Activated naive CD8-positive, alpha-beta T cell treated with anti-CD3 and anti-CD28 coated beads, Interleukin-2, amount 50 U/mL, for 16 hours (primary cell): ENCODE measurements around the gene SGCE.
A peak's percentile ranks its signal among the peaks of the same experiment; 100 is the strongest.

Experiments used
- DNase-seq: peaks from one replicate; pipeline ENCODE4 v3.0.0-alpha.2; 2020; ENCODE audit warnings: low read depth, low spot score

The SGCE gene

DNA sequence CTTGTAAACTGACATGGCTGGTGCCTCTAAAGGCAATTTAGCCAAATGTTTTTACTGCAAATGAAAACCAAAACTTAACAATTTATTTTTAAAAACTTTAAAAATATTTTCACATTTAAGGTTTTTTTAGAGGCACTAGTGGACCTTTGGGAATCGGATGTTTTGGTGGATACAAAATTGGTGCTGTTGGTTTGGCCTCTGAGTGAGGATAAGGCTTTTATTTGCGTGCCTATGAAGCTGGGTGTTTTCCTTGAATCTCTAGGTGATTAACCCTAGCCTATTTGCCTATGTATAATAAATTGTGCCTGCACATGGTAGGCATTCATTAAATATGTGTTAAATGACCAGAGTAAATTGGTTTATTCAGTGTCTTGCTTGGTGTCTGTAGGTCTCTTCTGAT is 2.9 kb upstream of the SGCE start:
- DNase-seq, result no peak

DNA sequence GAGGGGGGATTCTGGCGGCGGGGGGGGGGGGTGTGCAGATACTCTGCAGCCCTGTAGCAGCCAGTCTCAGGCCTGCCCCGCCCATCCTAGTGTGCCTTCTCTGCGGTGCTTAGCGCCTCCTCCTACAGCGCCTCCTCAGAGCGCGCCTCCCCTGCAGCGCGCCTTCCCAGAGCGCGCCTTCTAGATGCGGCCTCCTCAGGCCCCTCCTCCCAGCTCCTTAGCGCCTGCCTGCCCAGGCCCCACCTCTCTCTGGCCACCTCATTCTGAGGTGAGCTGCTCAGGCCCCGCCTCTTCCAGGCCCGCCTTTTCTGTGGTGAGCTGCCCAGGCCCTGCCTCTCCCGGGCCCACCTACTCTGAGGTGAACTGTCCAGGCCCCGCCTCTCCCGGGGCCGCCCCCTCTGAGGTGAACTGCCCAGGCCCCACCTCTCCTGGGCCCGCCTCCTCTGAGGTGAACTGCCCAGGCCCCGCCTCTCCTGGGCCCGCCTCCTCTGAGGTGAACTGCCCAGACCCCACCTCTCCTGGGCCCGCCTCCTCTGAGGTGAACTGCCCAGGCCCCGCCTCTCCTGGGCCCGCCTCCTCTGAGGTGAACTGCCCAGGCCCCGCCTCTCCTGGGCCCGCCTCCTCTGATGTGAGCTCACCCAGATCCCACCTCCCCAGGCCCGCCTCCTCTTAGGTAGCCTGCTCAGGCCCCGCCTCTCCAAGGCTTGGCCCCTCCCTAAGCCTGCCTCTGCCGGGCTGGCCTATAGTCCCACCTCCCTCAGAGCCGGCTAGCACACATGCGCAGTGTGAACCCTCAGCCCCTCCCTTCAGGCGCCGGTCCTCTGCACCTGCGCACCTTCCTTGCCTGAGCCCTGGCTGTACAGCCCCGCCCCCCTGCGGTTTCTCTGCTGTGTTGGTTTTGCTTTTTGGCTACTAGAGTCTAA is 2.1 kb upstream of the SGCE start:
- DNase-seq, result peak; percentile 88

DNA sequence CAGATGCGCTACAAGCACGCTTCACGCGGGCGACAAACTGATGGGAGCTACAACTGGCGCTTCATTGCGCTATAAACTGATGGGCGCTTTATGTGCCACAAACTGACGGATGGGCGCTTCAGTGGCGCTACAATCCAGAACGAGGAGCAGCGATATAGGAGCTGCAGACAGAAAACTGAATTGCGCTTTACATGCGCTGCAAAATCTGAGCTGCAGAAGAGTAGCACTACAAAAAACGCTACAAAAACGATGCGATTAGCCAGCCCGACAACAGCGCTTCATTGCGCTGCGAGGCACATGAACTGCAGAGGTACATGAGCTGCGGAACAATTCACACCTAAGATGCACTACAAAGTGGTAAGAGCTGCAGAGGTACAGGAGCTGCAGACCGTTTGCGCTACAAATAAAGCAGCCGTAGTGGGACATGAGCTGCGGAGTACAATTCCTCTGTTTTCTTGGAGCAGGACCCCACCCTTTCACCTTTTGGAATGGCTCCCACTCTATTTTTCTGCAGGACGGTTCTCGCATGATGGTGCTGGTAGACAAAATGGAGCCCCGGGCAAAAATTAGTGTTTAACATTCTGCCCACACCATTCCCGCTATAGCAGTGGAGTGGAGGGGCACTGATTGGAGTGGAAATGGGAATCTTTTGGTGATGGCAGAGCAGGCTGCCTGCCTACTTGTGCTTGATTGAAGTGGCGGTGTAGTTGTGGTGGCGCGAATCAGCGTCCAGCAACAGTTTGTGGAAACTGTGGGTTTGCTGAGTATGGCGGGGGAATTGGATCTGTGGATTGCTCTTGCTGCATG is 1.2 kb upstream of the SGCE start:
- DNase-seq, result no peak

DNA sequence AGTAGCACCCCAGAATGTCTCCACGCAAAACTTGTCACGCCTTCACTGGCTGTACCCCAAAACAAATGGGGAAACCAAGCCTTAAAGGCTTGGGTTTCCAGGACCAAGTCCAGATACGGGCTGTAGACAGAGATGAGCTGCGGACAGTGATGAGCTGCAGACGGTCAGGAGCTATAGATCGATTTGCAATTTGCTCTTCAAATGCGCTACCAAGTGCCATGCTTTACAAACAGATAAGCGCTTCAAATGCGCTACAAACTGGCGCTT is 658 bp upstream of the SGCE start:
- DNase-seq, result no peak

DNA sequence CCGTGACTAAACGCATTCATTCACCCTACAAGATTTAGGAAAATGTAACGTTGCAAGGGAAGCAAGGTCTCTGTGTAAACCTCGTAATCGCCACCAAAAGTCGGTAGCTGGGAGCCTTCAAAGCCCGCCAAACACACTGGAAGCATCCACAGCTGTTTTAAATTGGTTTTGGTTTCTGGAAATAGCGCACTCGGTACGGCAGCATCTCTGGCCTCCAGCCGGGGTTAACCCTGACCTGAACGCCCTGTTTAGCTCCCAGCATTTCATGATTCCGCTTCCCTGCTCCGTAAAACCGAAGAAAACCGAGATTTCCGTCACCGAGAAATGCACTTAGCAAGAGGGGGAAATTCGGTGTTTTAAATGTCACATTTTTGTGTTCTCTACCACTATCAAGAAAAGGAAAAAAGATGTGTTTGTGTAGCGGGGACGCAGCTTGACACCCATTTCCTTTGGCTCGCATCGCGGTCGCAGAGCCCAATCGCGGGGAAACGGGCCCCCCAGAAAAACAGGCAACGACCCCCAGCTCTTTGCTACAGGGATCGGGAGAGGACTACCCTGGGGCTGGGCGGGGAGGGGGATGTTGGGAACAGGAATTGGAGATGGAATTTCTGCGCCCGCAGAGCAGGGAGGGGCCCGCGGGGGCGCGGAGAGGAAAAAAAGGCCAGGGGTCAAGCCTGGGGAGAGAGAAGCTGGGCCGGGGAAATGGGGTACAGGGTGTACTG is 646 bp downstream of the SGCE start:
- no peak for DNase-seq

DNA sequence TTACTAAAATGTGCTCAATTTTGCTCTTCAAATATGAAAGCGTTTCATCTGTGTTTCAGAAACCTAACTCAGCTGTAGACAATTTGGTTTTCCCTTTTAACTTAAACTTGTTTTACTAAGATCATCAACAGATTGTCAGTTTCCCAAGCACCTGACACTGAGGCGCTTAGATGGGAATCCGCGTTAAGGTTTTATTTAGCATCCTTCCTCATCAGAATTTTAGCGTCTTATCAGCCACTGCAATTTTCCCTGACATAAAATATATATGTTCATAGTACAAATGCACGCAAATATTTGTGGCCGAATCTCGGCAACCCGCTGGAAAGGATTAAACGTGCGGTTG is 1.2 kb downstream of the SGCE start:
- no peak for DNase-seq

DNA sequence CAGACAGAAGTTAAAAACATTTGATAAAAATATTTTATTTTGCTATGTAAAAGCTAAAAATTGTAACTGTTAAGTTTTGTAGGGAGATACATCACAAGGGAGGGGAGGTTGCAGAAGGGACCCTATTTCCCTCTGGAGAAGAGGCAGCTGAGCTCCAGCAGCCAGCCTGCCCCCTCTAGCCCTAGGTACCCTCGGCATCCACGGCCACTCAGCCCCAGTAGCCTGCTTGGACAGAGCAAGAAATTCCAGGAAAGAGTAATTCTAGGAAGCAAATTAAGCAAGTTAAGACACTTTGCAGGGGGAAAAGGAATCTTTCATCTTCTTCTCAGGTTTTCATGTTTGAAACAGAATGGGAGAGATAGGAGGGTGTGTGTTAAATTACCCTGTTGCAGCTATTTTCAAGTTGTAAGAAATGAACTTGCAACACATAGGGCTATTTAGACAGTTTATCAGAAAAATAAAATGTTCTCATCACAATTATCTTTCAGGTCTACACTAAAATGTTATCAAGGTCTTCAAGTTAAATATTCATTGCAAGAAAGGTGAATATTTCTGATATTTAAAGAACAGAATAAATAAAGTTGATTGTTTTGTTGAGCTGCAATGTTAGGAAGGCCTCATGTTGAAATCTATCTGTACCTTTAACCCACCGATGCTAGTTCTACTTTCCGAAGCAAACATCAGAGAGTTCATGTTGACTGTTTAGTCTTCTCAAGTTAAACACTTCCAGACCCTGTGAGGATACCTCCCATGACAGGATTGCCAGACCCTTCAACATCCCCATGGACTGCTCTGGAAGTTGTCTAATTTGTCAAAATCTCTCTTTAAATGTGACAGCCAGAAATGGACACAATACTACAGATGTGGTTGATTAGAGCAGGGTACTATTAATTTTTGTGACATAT is 5.5 kb downstream of the SGCE start:
- no peak for DNase-seq

DNA sequence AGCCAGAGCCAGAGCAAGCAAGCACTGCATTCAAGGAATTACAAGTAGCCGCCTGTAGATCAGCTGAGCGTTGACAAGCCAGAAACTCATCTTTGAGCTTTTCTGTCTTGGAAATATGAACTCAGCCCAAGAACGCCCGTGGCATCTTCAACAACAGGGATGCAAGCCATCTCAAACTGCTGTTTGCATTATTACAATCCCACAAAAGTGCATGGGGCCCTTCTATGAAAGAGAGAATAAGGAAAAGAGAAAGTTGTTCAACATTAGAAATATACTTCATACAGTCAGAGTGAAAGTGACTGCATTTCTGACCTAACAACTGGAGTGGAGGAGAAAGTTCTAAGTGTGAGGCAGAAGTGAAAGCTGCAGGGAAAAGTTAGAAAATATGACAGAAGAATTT is 6.5 kb downstream of the SGCE start:
- no peak for DNase-seq

DNA sequence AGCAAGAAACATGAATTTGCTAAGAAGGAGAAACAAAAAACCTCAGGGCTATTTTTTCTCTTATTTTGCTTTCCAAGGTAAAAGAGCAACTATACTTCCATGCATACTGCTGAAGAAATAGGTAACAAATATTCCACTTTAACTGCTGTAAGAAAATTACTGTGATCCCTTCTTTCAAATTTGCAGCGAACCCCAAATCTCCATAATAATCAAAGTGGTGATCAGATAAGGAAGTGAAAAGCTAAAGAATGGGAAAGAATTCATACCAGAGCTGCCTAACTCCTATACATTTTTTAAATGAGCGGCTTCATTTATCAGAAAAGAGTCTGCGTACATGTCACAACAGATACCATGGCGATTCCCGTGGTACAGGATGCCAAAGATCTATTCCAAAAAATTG is 7.2 kb downstream of the SGCE start:
- DNase-seq, result no peak

DNA sequence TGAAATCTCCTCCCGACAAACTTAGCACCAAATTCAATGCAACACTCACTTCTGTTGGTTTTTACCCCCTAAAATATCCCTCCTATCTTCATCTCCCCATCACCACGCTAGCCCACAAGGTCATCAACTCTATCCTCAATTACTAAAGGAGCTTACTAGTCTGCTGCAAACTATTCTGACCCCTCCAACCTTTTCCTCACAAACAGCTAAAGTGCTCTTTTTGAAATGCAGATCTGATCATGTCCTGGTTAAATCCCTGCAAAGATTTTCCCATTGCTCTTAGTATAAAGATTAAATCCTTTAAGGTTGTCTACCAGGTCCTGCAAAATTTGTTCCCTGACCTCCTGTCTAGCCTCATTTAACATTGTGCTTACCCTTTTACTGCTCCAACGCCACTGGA is 8.6 kb downstream of the SGCE start:
- no peak for DNase-seq

DNA sequence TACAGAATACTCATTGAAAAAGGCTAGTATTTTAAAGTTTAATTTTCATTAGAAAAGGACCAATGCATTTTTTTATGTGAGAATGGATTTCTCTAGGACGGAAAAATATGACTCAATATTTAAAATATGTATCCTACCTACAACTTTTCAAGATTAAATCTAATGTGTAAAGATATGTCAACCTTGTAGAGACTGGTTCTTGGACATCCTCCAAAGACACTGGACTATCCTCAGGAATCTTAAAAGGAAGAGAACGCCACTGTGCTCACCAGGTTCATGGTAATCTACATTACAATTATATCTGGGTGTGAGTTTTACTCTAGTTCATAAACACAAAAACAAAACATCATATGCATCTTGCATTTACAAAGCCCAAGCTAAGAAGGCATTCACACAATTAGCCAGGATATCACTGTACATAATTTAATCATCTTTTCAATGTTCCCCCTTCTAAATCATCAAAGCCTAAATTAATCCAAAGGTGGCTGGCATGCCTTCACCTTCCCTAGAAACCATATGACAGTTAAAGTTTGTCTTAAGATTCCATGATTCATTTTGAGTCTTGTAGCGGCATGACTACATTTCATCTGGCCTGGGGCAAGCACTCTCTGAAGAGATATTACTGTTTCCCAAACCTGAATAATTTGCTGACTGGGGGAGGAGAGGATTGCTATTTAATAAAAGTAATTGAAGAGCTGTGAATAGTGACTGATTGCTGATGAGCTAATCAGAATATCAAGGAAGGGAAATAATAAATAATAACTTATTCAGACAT is 12.0 kb downstream of the SGCE start:
- DNase-seq, result no peak

DNA sequence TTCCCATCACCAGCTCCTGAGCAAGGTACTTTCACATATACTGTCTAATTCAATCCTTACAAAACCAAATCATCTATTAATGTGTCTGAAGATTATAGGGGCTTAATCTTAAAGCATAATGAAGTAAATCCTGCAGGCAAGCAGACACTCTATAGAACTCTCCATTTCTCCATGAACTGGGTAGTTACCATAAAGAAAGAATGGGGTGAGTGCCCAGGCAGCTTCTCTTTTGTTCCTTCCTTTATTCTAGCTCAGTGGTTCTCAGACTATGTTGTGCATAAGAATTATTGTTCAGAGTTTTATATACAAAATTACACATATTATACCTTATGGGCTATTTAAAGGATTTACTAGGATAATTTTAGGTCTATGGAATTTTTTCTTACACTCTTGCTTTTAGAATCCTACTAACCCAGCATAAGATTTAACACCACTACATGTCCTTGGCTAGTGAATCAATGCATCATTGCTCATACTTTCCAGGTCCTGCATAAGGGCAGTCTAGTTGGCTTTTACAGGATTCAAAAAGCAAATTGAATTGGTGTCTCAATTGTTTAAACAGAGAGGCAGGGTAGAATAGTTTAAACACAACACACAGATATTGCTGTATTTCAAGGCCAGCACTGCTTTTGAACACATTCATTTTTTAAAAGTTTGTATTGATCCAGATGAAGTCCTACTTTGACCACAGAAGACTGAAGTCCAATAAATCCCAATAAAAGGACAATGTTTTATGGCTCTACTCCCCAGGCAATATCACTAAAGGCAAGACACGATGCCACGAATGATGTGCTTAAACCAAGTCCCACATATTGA is 12.9 kb downstream of the SGCE start:
- DNase-seq, result no peak

DNA sequence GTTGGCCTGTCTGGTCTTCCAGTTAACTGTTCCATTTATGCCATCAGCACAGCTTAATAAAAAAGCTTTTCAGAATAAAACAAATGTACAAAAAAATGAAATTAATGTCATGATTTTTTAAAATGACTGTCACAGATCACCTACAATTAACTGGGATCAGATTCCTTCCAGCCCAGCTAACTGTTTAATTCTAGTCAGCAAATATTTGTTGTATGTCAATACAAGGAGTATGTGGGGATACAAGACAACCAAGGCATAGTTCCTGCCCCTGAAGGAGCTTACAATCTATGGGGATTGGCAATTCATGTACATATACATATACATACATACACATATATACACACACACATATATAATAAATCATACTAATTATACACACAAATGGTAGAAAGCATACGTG is 16.5 kb downstream of the SGCE start:
- no peak for DNase-seq

DNA sequence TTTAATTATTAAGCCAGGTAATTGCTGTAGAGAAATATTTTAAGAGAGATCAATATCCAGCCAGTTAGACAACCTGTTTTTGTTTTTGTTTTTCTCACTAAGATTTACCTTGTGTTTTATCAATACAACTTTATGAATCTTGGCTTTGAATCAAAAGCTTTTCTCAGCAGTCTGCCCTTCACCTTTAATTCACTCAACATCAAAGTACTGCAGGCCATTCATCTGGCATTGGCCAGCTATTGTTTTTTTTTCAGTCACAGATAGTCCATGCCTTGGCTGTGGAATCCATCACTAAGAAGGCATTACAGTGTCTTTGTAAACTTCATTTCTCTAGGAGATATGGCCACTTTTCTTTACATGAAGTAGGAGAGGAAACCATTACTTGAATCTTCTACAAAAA is 20.2 kb downstream of the SGCE start:
- no peak for DNase-seq

DNA sequence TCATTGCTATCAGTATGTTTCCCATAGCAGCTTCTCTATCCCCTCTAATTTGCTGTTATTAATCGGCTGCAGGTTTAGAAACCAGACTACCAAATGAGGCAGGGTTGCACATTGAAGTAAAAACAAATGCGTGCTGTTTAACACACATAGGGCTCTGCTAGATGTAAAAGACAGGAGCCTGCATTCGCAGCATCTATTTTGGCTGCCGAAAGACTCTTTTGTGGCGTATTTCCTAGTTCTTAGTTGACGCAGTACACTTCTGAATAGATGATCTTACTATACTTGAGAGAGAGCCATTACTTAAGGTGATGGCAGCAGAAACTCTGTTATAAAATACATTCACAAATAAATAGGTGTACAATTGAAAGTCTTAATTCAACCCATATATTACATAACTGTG is 21.4 kb downstream of the SGCE start:
- no peak for DNase-seq

DNA sequence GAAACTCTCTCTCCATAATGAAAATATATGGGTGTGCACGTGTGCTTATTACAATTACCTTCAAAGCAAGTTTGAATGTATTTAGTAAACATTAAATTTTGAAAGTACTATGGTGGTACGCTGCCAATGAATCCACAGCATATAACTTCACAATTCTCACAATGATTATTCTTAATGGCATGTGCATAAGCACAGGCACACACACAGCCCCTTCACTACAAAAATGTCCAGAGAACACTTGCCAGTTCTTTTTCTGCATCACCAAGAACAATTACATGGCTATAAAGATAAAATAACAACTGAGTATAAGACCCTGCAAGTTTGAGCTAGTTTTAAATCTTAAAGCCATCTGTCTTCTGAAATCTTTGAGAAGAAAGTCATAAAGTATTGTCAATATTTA is 22.2 kb downstream of the SGCE start:
- DNase-seq, result no peak

DNA sequence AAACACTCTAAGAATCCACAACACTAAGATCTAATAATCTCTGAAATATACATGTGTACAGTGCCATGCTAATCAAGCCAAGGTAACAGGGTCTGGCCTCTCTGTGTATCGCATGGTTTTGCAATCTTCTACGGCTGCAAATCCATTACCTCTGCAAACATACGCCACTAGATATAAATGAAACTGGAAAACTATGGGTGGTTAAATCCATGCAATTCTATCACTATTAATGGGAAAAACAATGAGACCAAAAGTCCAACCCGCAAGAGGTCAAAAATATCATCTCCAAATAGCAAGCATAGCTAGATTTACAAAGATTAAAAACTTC is 23.0 kb downstream of the SGCE start:
- DNase-seq, result no peak

DNA sequence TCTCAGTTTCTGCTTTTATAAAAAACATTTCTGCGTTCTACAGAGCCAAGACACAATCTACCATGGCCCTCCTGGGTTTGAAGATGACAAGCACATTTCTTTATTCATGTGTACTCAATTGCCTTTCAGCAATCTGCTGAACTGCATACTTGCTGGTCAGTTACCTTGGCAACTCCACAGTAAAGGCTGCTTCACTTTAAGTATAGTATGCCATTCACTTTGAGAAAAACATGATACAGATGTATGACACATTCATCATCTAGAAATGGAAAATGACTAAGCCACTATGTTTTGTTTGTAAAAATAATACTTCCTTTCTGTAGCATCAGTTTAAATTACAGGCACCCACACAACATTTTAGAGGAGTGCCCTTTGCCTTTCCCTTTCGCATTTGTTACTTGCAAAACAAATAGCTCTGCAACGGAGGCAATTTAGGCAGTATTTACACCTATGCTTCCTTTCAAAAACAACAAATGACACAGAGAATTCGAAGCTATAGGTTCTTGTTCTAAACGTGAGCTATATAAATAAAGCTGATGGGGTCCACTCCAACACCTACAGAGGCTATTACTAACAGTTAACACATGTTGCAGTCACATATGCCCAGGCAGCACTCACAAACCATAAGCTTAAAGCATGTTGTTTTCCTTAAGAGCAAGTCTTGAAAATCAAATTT is 23.5 kb downstream of the SGCE start:
- DNase-seq, result no peak

DNA sequence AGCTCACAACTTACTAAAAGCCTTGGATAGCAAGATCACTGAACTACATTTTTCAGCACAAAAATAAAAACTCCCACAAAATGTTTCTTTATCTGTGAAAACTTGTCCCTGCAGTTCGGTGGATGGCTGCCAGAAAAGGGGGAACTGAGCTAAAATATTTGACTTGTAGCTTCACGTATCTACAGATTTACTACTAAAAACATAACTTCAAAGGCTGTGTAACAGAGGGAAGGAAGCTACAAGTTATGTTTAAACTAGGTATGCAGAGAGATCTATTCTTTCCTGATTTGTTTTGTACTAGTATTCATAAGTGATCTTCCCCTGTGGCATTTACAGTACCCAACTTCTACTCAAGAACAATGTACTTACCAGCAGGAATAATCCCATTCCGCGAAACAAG is 25.1 kb downstream of the SGCE start:
- no peak for DNase-seq

DNA sequence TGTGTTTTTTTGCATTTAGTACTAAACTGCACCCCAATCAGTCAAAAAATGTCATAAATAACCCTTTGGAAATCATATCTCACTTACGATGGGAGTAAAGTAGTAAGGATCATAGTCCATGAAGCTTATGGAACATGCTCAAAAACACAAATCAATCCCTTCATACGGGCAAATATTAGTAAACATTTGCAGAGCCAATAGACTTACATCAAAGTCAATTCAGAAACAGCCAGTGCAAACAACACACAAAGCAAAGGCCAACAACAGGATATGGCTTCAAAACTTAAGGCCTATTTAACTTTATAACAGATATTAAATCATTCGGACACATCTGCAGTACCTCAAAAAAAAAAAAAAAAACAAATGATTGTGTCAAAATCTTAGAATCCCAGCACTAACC is 32.1 kb downstream of the SGCE start:
- DNase-seq, result no peak
